ENCODE results near the gene PNMA1.
A peak's percentile ranks its signal among the peaks of the same experiment; 100 is the strongest.
"Not testable (repeated sequence)": the region's sequence is repeated elsewhere in the genome, so short reads cannot be mapped to it uniquely, and the experiment has no call there.

PNMA1 gene

GRCh38 chr14:73719791-73720190 is 5.6 kb upstream of the PNMA1 start:
- no peak for DNase-seq

DNA sequence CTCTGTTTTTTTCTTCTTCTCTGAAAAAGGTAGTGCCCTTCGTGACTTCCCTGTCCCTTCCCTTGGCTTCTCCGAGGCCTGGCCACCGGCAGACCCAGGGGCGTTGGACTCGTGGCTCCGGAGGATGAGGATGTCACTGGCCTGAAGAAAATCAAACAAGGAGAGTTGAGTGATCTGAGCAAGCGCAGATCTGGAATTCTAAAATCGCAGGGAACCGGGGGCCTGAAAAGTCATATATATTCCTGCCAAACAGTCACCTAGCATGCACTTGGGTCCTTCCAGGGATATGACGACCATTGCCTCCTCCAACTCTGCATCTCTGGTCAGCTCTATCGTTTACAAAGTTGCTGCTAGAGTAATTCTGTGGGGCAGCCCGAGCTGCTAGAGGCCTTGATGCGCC is 5.2 kb upstream of the PNMA1 start:
- DNase-seq, result no peak

- DNase-seq, result peak in 49 of 58 donors; percentile 13 to 80 (median 49)
Measured at GRCh38 chr14:73718418-73719251, 4.5 kb upstream of the PNMA1 start.

DNA sequence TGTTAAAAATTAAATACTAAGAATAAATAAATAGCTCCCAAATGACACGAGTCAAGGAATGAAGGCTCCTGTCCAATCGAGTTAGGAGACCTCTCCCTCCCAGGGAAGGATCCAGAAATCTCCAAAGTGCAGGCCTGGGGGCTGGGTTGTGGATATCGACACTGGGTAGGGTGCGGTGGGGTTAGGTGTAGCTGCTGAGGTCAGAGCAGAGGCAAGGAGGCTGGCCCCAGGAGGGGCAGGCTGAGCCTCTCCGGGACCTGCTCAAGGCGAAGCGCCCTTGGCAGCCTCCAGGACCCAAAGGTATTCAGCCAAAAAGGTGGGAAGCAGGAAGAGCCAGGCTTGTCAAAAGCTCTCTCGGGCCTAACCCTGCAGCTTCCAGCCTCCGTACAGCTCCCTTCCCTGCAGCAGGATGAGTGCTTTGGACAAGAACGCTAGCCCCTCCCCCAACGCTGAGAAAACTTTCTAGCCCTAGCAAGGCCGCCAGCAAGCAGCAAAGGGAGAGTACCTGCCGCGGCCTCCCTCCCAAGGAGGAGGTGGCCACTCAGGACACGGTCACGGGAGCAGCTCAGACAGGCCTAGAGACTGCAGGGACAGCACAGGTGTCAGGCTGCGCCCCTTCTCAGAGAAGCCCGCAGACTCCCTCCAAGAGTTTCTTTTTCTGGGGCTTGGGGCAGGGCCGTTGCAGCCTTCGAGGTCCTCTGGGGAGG is 3.7 kb upstream of the PNMA1 start:
- peak in 9 of 58 donors; percentile 19 to 60 (median 39) for DNase-seq

GRCh38 chr14:73717266-73717665 is 3.1 kb upstream of the PNMA1 start:
- peak in 1 of 58 donors; percentile 10 for DNase-seq

GRCh38 chr14:73715707-73716106 is 1.5 kb upstream of the PNMA1 start:
- no peak for DNase-seq

DNA sequence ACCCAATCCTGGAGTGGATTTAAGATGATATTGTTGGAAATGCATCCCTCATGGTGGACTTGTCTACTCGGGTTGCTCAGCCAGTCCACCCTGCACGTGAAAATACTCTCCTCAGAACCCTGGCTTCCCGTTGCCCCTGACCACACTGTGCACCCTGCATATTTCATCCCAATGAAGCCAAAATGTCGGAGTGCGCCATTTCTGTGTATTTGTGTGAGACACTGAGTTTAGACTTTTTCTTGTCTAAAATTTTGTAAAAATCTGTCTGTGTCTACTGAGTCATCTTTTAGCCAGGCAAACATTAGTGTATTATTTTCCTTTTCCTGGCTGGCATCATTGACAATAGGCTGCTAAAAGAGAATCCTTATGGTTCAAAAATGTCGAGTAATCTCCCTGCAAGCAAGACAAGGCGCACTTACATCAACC is 485 bp upstream of the PNMA1 start:
- DNase-seq, result peak in 11 of 58 donors; percentile 43 to 79 (median 48)

DNA sequence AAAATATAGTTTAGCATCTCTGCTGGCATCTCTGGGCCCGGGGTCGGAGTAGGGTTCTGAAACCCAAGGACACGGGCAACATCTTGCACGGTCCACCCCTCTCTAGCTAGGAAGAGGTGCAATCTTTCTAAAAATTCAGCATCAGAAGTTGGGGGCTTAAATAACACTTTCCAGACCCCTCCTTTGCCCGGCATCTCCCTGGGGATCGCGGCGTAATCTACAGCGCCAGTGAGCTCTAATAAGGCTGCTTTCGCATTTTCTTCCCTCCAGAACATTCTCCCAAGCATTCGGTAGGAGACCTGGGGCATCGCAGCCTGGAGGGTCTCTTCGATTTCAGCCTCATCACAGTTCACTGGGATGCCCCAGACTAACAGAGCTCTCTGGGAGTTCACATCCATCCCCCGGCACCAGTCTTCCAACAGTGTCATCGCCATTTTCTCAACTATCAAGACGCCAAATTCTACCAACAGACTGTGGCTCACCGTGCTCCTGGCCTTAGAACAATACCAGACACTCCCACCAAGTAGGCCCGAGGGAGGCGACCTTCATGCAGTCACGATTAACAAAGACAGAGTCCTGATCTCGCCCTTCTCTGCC is 880 bp downstream of the PNMA1 start:
- peak in 7 of 58 donors; percentile 23 to 72 (median 44) for DNase-seq

- DNase-seq, result peak in 7 of 58 donors; percentile 13 to 50 (median 31)
Measured at GRCh38 chr14:73712540-73713180, 1.5 kb downstream of the PNMA1 start.

DNA sequence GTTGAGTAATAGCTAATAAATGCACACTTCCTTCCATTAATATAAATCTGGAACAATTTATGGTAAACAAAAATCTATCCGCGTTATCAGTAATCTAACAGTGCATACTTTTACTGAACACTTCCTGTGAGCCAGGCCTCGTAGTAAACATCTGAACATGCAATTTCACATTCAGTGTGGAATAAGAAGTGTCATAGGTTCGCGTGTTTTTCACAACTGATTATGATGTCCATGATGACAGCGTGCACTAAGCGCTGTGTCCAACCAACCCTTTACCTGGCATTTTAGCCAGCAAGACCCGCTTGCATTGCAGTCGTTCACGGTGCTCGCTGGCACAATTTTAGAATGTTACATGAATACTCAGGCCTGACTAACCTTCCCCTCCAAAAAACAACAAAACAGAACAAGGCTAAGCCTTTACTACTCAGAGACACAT is 2.1 kb downstream of the PNMA1 start:
- DNase-seq, result no peak

DNA sequence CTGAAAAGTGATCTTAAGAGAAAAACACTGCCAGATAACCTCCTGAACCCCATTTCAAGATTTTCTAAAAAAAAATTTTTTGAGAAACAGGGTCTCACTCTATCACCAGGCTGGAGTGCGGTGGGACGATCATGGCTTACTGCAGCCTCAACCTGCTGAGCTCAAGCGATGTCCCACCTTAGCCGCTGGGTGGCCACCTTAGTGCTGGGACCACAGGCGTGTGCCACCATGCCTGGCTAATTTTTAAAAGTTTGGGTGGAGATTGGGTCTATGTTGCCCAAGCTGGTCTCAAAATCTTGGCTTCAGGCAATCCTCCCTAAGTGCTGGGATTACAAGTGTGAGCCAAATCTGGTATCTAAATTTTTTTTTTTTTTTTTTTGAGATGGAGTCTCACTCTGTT is 3.4 kb downstream of the PNMA1 start:
- no peak for DNase-seq

DNA sequence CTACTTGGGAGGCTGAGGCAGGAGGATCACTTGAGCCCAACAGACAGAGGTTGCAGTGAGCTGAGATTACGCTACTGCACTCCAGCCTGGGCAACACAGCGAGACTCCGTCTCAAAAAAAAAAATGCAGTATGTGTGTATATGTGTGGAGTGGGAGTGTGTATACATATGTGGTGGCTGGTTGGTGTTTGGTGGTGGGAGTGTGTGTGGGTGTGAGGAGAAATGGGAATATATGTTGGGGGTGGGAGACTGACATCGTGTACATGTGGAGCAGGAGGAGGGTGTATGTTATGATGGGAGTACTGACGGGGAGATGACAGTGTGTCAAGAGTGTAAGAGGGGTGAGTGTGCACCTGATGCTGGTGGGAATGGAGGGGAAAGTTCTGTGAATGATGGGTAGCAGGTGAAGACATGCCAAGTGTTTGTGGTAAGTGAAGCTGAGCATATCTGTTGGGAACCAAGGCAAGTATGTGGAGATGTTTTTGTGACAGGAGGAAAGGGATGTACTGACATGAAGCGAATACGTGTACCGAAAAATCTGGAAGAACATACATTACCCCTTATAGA is 4.2 kb downstream of the PNMA1 start:
- no peak for DNase-seq

- DNase-seq, result not testable (repeated sequence)
Measured at GRCh38 chr14:73708076-73708475, 6.1 kb downstream of the PNMA1 start.

- no peak for DNase-seq
Measured at GRCh38 chr14:73700325-73700724, 13.9 kb downstream of the PNMA1 start.

DNA sequence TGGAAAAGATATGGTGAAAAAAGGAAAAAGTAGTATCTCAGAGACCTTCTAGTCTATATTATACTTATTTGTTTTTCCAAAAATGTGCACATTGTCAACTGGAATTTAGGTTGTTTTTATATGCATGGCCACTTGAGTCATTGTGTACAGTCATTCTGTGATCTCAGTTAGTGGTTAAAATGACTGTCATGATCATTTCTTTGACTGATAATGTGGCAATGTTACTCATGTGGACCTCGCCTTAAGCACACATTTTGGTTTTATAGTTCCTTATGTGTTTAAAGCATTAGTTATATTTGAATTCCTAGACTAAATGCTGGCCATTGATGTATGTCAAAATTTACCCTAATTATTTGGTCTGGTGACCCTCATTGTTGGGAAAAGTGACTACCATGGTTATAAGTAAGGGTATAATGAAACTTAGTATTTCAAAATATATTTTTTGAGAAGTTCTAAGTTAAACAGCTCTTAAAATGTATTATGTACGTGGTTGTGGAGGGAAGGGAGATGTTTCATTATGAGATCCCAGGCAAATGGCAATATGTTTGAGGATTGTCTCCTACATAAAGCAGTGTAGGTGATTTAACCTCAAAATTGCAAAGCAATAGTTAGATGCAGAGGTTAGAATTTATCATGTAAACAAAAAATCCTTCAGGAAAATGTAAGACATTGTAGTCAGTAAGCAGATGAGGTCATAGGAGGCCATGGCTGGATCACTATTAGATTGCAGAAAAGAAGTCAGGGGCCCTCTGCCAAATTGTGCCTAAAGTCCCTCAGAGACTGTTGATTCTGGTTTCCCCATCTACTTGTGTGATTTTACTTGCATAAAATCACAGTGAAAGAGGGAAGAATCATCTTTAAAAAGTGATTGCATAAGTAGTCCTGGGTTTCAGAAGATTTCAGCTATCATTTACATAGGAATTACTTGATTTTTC is 17.5 kb downstream of the PNMA1 start:
- no peak for DNase-seq

DNA sequence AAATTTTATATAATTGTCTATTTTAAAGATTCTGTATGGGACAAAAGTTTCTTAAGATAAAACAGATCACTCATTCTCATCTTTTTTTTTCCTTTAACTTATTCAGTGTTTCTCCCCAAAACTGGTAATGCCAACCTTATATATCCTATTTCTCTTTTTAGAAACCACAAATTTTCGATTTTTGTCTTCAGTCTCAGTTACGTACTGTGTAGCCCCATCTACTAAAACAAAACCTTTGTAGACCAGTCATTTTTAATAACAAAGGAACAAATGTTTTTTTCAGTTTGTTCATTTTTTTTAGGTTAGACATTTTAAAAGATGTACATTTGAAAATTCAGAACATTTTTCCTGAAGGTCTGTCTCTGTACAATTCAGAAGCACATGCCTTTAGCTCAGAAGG is 18.2 kb downstream of the PNMA1 start:
- DNase-seq, result no peak

DNA sequence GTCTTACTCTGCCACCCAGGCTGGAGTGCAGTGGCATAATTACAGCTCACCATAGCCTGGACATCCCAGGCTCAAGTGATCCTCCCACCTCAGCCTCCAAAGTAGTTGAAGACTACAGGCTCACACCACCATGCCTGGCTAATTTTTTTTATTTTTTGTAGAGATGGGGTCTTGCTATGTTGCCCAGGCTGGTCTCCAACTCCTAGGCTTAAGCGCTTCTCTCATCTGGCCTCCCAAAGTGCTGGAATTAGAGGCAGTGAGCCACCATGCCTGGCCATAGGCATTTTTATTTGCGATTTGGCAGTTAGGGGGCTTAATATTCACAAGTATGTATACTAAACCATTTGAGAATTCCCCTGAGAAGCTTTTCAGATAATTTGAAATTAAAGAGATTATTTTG is 19.1 kb downstream of the PNMA1 start:
- no peak for DNase-seq

GRCh38 chr14:73694083-73694482 is 20.1 kb downstream of the PNMA1 start:
- DNase-seq, result no peak

DNA sequence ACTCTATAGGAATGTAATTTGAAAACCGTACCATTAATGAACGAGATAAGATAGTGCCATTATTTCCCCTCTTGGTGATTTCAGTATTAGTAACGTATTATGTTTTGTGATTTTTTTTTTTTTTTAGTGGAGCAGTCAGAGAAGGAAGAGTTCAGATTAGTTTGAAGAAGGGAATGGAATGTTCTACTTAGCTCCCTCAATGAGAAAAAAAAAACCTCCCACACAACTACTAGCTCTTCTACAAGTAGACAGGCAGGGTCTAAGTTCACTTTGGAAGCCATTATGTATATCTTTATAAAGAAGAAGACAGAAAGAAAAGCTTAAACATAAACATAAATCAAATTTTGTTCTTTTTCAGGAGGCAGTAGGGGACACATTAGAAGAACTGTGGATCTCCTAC is 27.3 kb downstream of the PNMA1 start:
- no peak for DNase-seq

- no peak for DNase-seq
Measured at GRCh38 chr14:73685328-73685727, 28.9 kb downstream of the PNMA1 start.

Data from anterior cingulate cortex (tissue), 58 donors.